Endothelial cell of umbilical vein (primary cell): ENCODE measurements around the gene GXYLT2. TPM values are rescaled to one million over a fixed set of nuclear protein-coding genes. Genes with fewer than 3 reads are reported as not detected.

Experiments
- BruUV-seq: library from RNA; stranded (reverse); fragments of 400-500 nt; replicated peaks from 2 replicates; lab custom pipeline; 2021; lab: Mats Ljungman, UMichigan
- CTCF ChIA-PET: fragments of 300-600, 350-600 bp; sonication (Branson Sonifier 250); formaldehyde crosslinking; loops from one replicate; lab custom pipeline; 2021; ENCODE audit warnings: antibody characterized with exemption, inconsistent platforms; lab: Charles Lee
- POLR2A ChIA-PET: fragments of 300-600, 350-600 bp; sonication (Branson Sonifier 250); formaldehyde crosslinking; loops from one replicate; lab custom pipeline; 2021; ENCODE audit warnings: antibody characterized with exemption, inconsistent platforms; lab: Charles Lee
- DNase-seq: peaks from one replicate; pipeline ENCODE4 v3.0.0-alpha.2; 2011; ENCODE audit warnings: low read depth, low spot score
- FAIRE-seq: peaks from 2 replicates; lab custom pipeline; 2011; peaks lifted over from hg19 to GRCh38; lab: Jason Lieb, UNC
- H2AFZ ChIP-seq: 2 replicates; pipeline ENCODE4 v1.6.0; 2012; ENCODE audit warnings: low read depth, low read length, control low read depth, inconsistent platforms
- H3K27ac ChIP-seq: 2 replicates; pipeline ENCODE4 v1.5.1; 2011; ENCODE audit warnings: low read depth, mild to moderate bottlenecking, control low read depth, low read length, moderate library complexity; ENCODE audit not compliant: insufficient read depth
- H3K27me3 ChIP-seq, 2 experiments: 2 replicates each; pipeline versions ENCODE4 v1.6.0 to v1.6.1; 2011; ENCODE audit warnings: low read length in 2 of 2, mixed read lengths in 1 of 2; ENCODE audit not compliant: control insufficient read depth in 2 of 2, insufficient read depth in 2 of 2
- H3K36me3 ChIP-seq, 2 experiments: 2 replicates in 1 of 2; 3 replicates in 1 of 2; pipeline ENCODE4 v1.5.1; 2011; ENCODE audit warnings: low read length in 2 of 2, mild to moderate bottlenecking in 1 of 2, moderate library complexity in 1 of 2; ENCODE audit not compliant: control insufficient read depth in 2 of 2, insufficient read depth in 2 of 2; ENCODE audit errors: extremely low read depth in 1 of 2
- H3K4me1 ChIP-seq: 3 replicates; pipeline ENCODE4 v1.5.1; 2011; ENCODE audit warnings: mild to moderate bottlenecking, low read length; ENCODE audit not compliant: control insufficient read depth, insufficient read depth; ENCODE audit errors: extremely low read depth
- H3K4me2 ChIP-seq: 2 replicates; pipeline ENCODE4 v1.6.1; 2011; ENCODE audit warnings: low read length, control low read depth, mixed read lengths; ENCODE audit not compliant: insufficient read depth
- H3K4me3 ChIP-seq, 3 experiments: fragments of 200-600 bp in 1 of 3; sonication (generic), shearing (Covaris generic) in 1 of 3; replicated peaks in 1 of 3; 2 replicates each; pipeline ENCODE4 v1.5.1; 2011 to 2016; ENCODE audit warnings: control low read depth in 3 of 3, low read length in 3 of 3, mild to moderate bottlenecking in 2 of 3, inconsistent platforms in 1 of 3, low read depth in 1 of 3, moderate library complexity in 1 of 3; ENCODE audit not compliant: insufficient read depth in 1 of 3
- H3K79me2 ChIP-seq: 2 replicates; pipeline ENCODE4 v1.6.0; 2012; ENCODE audit warnings: low read length, inconsistent platforms; ENCODE audit not compliant: control insufficient read depth, insufficient read depth
- H3K9ac ChIP-seq: replicated peaks from 2 replicates; pipeline ENCODE3; 2011; ENCODE audit warnings: low read length, control low read depth; ENCODE audit not compliant: insufficient read depth; ENCODE audit errors: extremely low read depth
- H3K9me1 ChIP-seq: replicated peaks from 3 replicates; pipeline ENCODE4 v1.6.0; 2011; ENCODE audit warnings: mild to moderate bottlenecking, low read length; ENCODE audit not compliant: control insufficient read depth, insufficient read depth; ENCODE audit errors: extremely low read depth
- H3K9me3 ChIP-seq: replicated peaks from 2 replicates; pipeline ENCODE4 v1.5.1; 2012; ENCODE audit warnings: low read length, inconsistent platforms; ENCODE audit not compliant: control insufficient read depth, insufficient read depth
- H4K20me1 ChIP-seq: replicated peaks from 2 replicates; pipeline ENCODE3; 2011; ENCODE audit warnings: mild to moderate bottlenecking, low read length; ENCODE audit not compliant: control insufficient read depth, insufficient read depth; ENCODE audit errors: extremely low read depth
- EZH2 ChIP-seq: IDR thresholded peaks from 2 replicates; pipeline ENCODE4 v1.6.1; 2012; ENCODE audit warnings: borderline replicate concordance, low read depth, mild to moderate bottlenecking, moderate library complexity, low read length, inconsistent platforms; ENCODE audit not compliant: severe bottlenecking
- FOS ChIP-seq: IDR thresholded peaks from 2 replicates; pipeline ENCODE4 v1.6.1; 2011; ENCODE audit warnings: mild to moderate bottlenecking, low read length, moderate library complexity, borderline replicate concordance; ENCODE audit not compliant: insufficient read depth
- GATA2 ChIP-seq: IDR thresholded peaks from 2 replicates; pipeline ENCODE4 v1.7.0; 2011; ENCODE audit warnings: low read depth, mild to moderate bottlenecking, moderate library complexity, mixed read lengths, low read length; ENCODE audit not compliant: insufficient read length, insufficient read depth
- JUN ChIP-seq: IDR thresholded peaks from 2 replicates; pipeline ENCODE4 v1.6.1; 2011; ENCODE audit warnings: borderline replicate concordance, low read depth; ENCODE audit not compliant: insufficient read length, insufficient read depth
- MYC ChIP-seq: IDR thresholded peaks from one replicate; pipeline ENCODE4 v1.6.1; 2011; ENCODE audit warnings: mild to moderate bottlenecking, low read depth, low read length
- POLR2A ChIP-seq: IDR thresholded peaks from 2 replicates; pipeline ENCODE4 v1.6.1; 2012; ENCODE audit warnings: low read depth, mild to moderate bottlenecking, control low read depth, low read length
- POLR2AphosphoS5 ChIP-seq: IDR thresholded peaks from 2 replicates; pipeline ENCODE4 v1.6.1; 2012; ENCODE audit warnings: low read depth, mild to moderate bottlenecking, control low read depth, low read length, moderate library complexity; ENCODE audit not compliant: insufficient read depth
- dilution Hi-C: fragments of 300-500 bp; cut with MboI; formaldehyde crosslinking; loops from one replicate; pipeline ENCODE4 v1.15.0; 2019; ENCODE audit warnings: low sequenced_read_pairs; ENCODE audit not compliant: extremely low pct_ligation_motif_present
- intact Hi-C: fragments of 100-400 bp; cut with micrococcal nuclease; formaldehyde crosslinking; loops from one replicate; pipeline ENCODE4 v1.10.0; 2022
- polyA plus RNA-seq, 4 experiments: library from polyadenylated mRNA; depleted of rRNA in 3 of 4; stranded (reverse) in 3 of 4; unstranded in 1 of 4; fragments of >200 nt; gene quantifications; 2 replicates each; pipeline versions ENCODE4 v1.2.1 to v1.2.3, GENCODE V29; 2011 to 2012; ENCODE audit warnings: missing spikeins in 1 of 4
- total RNA-seq: library from RNA; stranded (reverse); gene quantifications from 2 replicates; pipeline ENCODE4 v1.2.3, GENCODE V29; 2021
- TF ChIP-seq, protein P1 (sequence below), 2 donors: IDR thresholded peaks; 1 replicate in 1 of 2; 2 replicates in 1 of 2; pipeline ENCODE4 v1.5.1; 2011; ENCODE audit warnings: low read length in 2 of 2, mild to moderate bottlenecking in 2 of 2, moderate library complexity in 2 of 2, control low read depth in 1 of 2, inconsistent platforms in 1 of 2, low read depth in 1 of 2; ENCODE audit not compliant: insufficient read depth in 1 of 2; ENCODE audit errors: extremely low read depth in 1 of 2
- TF ChIP-seq, protein P2 (sequence below): IDR thresholded peaks from 2 replicates; pipeline ENCODE4 v1.6.1; 2011; ENCODE audit not compliant: insufficient read depth, insufficient read length

GXYLT2 gene
- total and polyA plus RNA-seq, 2 donors (not counting 3 experiments of a cell fraction or from before 2014, with no cell fraction given): 0.07 to 0.24 TPM

DNA sequence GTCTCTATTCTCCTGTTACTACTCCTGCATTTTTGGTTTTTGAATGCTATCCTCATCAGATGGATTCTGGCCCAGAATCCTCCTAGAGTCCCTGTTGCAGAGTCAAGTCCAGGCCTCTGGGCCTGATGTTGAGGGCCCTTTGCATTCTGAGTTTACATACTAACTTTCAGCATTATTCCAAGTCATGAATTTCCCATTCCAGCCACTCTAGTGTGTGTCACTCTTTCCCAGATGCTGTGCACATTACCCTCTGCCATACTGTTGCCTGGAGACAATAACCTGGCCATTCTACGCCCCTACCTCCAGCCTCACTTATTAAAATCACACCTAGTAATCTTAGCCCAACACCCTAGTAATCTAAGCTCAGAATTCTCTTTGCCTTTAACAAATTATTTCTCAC is 53.4 kb downstream of the GXYLT2 start:
- Histone ChIP-seq H3K4me1 (peaks cover 8% of the 10 kb centered on the region), H3K27me3 (peaks cover 0 to 4% of the 10 kb centered on the region in 2 experiments), H3K36me3 (no peaks in the 10 kb centered on the region), H3K9me3 (no peaks in the 10 kb centered on the region), H3K4me3 (no peak overlapping the region), H3K79me2 (no peaks in the 10 kb centered on the region), H3K9ac (no peak overlapping the region), H4K20me1 (no peaks in the 10 kb centered on the region), H3K4me2 (no peak overlapping the region), H3K27ac (no peak overlapping the region), H3K9me1 (no peaks in the 10 kb centered on the region), H2AFZ (no peak overlapping the region)
- CTCF ChIA-PET: interaction anchor here (6.0 to 6.1 kb wide), 2 partner anchors 115 to 144 kb away, joined by 65 to 91 read pairs; no protein-coding TSS in a partner anchor
- intact Hi-C loops (no loop called here), dilution Hi-C loops (no loop called here)
- no TSS peak for BruUV-seq
- POLR2A ChIA-PET: no interaction called here
- DNase-seq: no peak
- no peak for TF ChIP-seq FOS
- TF ChIP-seq, protein P1, sequence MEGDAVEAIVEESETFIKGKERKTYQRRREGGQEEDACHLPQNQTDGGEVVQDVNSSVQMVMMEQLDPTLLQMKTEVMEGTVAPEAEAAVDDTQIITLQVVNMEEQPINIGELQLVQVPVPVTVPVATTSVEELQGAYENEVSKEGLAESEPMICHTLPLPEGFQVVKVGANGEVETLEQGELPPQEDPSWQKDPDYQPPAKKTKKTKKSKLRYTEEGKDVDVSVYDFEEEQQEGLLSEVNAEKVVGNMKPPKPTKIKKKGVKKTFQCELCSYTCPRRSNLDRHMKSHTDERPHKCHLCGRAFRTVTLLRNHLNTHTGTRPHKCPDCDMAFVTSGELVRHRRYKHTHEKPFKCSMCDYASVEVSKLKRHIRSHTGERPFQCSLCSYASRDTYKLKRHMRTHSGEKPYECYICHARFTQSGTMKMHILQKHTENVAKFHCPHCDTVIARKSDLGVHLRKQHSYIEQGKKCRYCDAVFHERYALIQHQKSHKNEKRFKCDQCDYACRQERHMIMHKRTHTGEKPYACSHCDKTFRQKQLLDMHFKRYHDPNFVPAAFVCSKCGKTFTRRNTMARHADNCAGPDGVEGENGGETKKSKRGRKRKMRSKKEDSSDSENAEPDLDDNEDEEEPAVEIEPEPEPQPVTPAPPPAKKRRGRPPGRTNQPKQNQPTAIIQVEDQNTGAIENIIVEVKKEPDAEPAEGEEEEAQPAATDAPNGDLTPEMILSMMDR (IDR thresholded peaks at IDR 0.05; ENCODE audit: extremely low read depth in 1 of 2, insufficient read depth in 1 of 2, low read depth in 1 of 2, low read length in 2 of 2): no peak
- TF ChIP-seq MYC: no peak
- TF ChIP-seq POLR2A: no peak
- no peak for TF ChIP-seq EZH2
- no peak for TF ChIP-seq JUN
- TF ChIP-seq, protein P2, sequence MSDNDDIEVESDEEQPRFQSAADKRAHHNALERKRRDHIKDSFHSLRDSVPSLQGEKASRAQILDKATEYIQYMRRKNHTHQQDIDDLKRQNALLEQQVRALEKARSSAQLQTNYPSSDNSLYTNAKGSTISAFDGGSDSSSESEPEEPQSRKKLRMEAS: no peak
- no peak for TF ChIP-seq POLR2AphosphoS5
- TF ChIP-seq GATA2: no peak
- FAIRE-seq: no peak
